ENCODE measurements around the gene RORC.

- no peak for TF ChIP-seq CTCF (IDR thresholded peaks at IDR 0.05; ENCODE audit: low read length)
- no peak for TF ChIP-seq EZH2 (IDR thresholded peaks at IDR 0.05; ENCODE audit: borderline replicate concordance, low read length)
Measured at GRCh38 chr1:151809985-151810556, 21.5 kb downstream of the RORC start.
